Activated naive CD4-positive, alpha-beta T cell treated with anti-CD3 and anti-CD28 coated beads, Interleukin-2, amount 50 U/mL, for 24 hours (primary cell): ENCODE data around the gene SKA2.
"Not testable (repeated sequence)": the region's sequence is repeated elsewhere in the genome, so short reads cannot be mapped to it uniquely, and the experiment has no call there.

Experiments
- H3K27ac Mint-ChIP-seq: one replicate; pipeline ENCODE4 v1.8.0; 2021; ENCODE audit warnings: mild to moderate bottlenecking, mixed read lengths
- H3K27me3 Mint-ChIP-seq: one replicate; pipeline ENCODE4 v1.8.0; 2021; ENCODE audit warnings: mixed read lengths
- H3K36me3 Mint-ChIP-seq: one replicate; pipeline ENCODE4 v1.8.0; 2021; ENCODE audit warnings: mixed read lengths
- H3K4me1 Mint-ChIP-seq: one replicate; pipeline ENCODE4 v1.8.0; 2021; ENCODE audit warnings: mixed read lengths
- H3K4me3 Mint-ChIP-seq: one replicate; pipeline ENCODE4 v1.8.0; 2021; ENCODE audit warnings: mild to moderate bottlenecking, mixed read lengths
- H3K9me3 Mint-ChIP-seq: one replicate; pipeline ENCODE4 v1.8.0; 2021; ENCODE audit warnings: mixed read lengths

SKA2 gene

DNA sequence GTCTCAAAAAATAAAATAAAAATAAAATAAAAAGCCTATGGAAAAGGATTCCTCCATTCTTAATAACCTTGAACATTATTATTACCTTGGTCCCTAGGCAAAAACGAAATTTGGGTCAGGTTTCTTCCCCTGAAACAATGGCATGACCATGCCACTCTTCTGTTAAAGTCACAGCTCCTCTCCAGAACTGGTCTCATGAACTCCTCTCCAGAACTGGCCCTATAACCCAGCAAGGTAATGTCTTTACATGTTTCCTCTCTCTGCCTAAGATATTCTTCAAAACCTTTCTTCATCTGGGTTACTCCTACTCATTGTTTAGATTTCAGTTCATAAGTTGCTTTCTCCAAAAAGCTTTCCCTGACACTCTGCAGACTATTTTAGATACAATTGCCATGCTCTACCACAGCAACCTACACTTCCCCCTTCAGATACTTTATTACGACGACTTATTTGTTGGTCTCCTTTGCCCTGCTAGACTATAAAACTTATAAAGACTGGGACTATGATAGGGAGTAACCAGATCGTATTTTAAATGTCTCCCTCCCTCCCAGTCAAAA lies 61.8 kb downstream of the SKA2 start:
- Mint-ChIP-seq H3K9me3 (no peaks in the 10 kb centered on the region), H3K27ac (no peak overlapping the region), H3K36me3 (peaks cover 9% of the 10 kb centered on the region), H3K4me3 (no peak overlapping the region), H3K27me3 (no peaks in the 10 kb centered on the region), H3K4me1 (peaks cover 20% of the 10 kb centered on the region)

DNA sequence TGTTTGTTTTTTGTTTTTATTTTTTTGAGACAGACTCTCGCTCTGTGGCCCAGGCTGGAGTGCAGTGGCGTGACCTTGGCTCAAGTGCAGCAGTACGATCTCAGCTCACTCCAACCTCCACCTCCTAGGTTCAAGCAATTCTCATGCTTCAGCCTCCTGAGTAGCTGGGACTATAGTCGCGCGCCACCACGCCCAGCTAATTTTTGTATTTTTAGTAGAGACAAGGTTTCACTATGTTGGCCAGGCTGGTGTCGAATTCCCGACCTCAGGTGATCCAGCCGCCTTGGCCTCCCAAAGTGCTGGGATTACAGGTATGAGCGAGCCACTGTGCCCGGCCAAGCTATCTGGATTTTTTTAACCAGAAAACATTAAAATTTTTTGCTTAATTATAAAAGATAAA lies 64.4 kb downstream of the SKA2 start:
- H3K36me3 Mint-ChIP-seq, H3K9me3 Mint-ChIP-seq, H3K27me3 Mint-ChIP-seq, H3K27ac Mint-ChIP-seq, H3K4me3 Mint-ChIP-seq: not testable (repeated sequence)
- peaks cover 16% of the 10 kb centered on the region for H3K4me1 Mint-ChIP-seq

DNA sequence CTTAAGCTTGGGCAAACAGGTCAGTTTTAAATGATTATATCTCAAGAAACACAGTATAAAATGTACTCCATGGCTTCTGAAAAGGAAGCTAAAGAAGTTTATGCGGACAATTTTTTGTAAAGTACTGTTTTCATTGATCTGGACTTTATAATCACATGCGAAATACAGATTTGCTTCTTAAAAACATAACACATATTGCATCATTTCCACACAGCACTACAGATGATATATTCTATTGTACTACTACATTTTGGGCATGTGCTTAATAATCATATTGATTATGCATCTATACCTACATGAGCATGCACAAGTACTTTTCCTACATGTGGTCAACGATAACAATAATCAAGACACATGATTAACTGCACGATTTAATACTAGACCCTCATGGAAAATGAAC lies 70.8 kb downstream of the SKA2 start:
- Mint-ChIP-seq H3K9me3 (no peaks in the 10 kb centered on the region), H3K27me3 (no peaks in the 10 kb centered on the region), H3K4me1 (peaks cover 4% of the 10 kb centered on the region), H3K27ac (no peak overlapping the region), H3K36me3 (peaks cover 15% of the 10 kb centered on the region), H3K4me3 (no peak overlapping the region)

DNA sequence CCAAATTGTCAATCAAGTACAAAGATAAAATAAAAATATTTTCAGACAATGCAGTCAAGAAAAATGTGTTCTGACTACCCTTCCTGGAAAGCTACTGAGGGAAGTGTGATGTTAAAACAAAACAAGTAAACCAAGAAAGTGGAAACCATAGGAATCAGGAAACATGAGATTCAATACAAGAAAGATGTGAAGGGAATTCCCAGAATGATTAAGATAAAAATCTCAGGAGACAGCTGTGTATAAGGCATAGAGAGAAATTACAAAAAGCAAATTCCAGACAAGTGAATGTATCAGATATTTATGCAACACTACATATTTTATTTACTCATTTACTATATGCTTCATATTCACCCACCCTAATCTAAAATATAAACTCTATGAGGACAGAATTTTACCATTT lies 80.5 kb downstream of the SKA2 start:
- H3K27me3 Mint-ChIP-seq, result no peaks in the 10 kb centered on the region
- H3K9me3 Mint-ChIP-seq, result no peaks in the 10 kb centered on the region
- no peak overlapping the region for H3K4me3 Mint-ChIP-seq
- H3K27ac Mint-ChIP-seq, result no peak overlapping the region
- H3K4me1 Mint-ChIP-seq, result no peaks in the 10 kb centered on the region
- H3K36me3 Mint-ChIP-seq, result peaks cover 29% of the 10 kb centered on the region

DNA sequence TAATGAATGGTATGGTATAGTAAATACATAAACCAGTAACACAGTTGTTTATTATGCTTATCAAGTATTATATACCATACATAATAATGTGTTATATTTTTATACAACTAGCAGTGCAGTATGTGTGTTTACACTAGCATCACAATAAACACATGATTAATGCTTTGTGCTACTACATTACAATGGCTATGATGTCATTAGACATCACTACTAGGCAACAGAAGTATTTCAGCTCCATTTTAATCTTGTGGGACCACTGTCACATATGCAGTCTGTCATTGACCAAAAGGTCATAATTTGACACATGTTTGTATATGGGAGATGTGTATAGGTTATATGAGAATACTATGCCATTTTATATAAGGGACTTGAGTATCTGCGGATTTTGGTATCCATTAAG lies 81.0 kb downstream of the SKA2 start:
- no peaks in the 10 kb centered on the region for H3K9me3 Mint-ChIP-seq
- no peak overlapping the region for H3K4me3 Mint-ChIP-seq
- H3K36me3 Mint-ChIP-seq, result peaks cover 28% of the 10 kb centered on the region
- no peaks in the 10 kb centered on the region for H3K4me1 Mint-ChIP-seq
- H3K27ac Mint-ChIP-seq, result peak overlapping the region; percentile 3
- H3K27me3 Mint-ChIP-seq, result no peaks in the 10 kb centered on the region

DNA sequence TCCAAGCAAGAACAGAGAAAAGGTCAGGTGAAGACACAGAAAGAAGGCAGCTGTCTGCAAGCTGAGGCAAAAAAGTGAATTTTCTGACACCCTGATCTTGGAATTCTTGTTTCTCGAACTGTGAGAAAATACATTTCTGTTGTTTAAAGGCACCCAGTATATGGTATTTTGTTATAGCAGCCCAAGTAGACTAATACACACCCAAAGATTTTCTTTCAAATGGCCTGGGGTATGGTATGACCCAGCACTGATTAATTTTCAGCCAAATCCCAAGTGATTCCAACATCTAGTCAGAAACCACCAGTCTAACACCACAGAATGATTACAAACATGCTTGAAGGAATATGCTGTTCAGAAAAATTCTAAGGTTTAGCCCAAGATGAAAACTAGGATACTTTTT lies 85.1 kb downstream of the SKA2 start:
- Mint-ChIP-seq H3K4me3 (no peak overlapping the region), H3K9me3 (no peaks in the 10 kb centered on the region), H3K36me3 (peaks cover 24% of the 10 kb centered on the region), H3K4me1 (no peaks in the 10 kb centered on the region), H3K27me3 (no peaks in the 10 kb centered on the region), H3K27ac (no peak overlapping the region)

DNA sequence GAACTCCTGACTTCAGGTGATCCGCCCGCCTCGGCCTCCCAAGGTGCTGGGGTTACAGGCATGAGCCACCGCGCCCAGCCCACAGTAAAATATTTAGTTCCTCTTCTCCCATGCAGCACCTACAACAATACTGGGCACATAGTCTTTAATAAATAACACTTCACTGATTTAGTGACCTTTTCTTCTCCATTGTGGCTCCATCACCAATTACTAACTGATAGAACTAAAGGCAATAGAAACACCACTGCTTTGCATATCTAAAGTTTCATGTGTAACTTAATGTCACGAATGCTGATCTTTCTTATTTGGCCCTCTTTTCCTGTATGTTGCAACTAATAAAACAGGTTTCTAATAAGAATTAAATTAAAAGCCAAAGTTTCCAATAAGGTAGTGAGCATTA lies 87.2 kb downstream of the SKA2 start:
- H3K27me3 Mint-ChIP-seq, result no peaks in the 10 kb centered on the region
- H3K9me3 Mint-ChIP-seq, result no peaks in the 10 kb centered on the region
- H3K4me1 Mint-ChIP-seq, result no peaks in the 10 kb centered on the region
- H3K27ac Mint-ChIP-seq, result no peak overlapping the region
- no peak overlapping the region for H3K4me3 Mint-ChIP-seq
- H3K36me3 Mint-ChIP-seq, result peaks cover 26% of the 10 kb centered on the region

DNA sequence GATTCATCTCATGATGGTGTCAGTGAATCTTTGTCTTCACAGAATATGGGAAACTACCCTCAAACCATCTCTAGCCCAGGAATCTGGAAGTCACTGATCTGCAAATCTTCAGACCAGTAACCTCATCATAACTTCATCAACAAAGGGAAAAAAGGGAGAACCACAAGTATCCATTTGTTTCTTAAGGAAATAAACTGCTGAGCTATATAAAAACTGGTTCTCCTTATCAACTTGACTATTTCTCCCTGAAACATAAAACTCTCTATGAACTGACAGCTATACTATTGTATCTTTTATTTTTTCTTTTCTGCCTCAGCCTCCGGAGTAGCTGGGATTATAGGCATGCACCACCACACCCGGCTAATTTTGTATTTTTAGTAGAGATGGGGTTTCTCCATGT lies 87.6 kb downstream of the SKA2 start:
- peaks cover 29% of the 10 kb centered on the region for H3K36me3 Mint-ChIP-seq
- no peak overlapping the region for H3K4me3 Mint-ChIP-seq
- H3K27ac Mint-ChIP-seq, result no peak overlapping the region

DNA sequence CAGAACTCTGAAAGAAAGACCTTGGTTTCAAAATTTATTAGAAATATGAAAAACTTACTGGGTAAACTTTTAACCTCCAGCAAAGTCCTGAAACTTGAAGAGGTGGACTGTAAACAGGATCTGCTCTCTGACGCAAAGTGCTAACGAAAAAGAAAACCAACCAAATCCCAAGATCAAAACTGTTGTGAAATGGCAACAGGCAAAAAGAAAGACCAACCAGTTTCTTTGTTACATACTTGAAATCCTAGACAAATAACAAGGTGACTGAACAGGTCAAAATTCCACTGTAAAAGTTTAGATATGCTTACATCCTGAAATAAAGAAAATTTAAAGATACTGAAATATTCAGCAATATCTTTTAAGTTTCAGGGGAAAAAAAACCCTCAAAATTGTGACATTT lies 92.5 kb downstream of the SKA2 start:
- H3K27me3 Mint-ChIP-seq, result no peaks in the 10 kb centered on the region

More for the DNA sequence above, 87.6 kb downstream of the SKA2 start:
- Mint-ChIP-seq H3K9me3 (no peaks in the 10 kb centered on the region), H3K27me3 (no peaks in the 10 kb centered on the region), H3K4me1 (peaks cover 3% of the 10 kb centered on the region)

More for the DNA sequence above, 92.5 kb downstream of the SKA2 start:
- peaks cover 24% of the 10 kb centered on the region for H3K36me3 Mint-ChIP-seq
- peaks cover 3% of the 10 kb centered on the region for H3K4me1 Mint-ChIP-seq
- no peaks in the 10 kb centered on the region for H3K9me3 Mint-ChIP-seq
- peak overlapping the region; percentile 19 for H3K27ac Mint-ChIP-seq
- H3K4me3 Mint-ChIP-seq, result no peak overlapping the region
